Stimulated activated CD4-positive, alpha-beta T cell treated with anti-CD3 and anti-CD28 coated beads, Interleukin-2, amount 100 ng/mL, for 48 hours (primary cell): ENCODE data around the gene C14orf119.

Experiments
- DNase-seq, 2 donors: peaks; one replicate each; pipeline ENCODE4 v3.0.0-alpha.2; 2020

C14orf119 gene

DNA sequence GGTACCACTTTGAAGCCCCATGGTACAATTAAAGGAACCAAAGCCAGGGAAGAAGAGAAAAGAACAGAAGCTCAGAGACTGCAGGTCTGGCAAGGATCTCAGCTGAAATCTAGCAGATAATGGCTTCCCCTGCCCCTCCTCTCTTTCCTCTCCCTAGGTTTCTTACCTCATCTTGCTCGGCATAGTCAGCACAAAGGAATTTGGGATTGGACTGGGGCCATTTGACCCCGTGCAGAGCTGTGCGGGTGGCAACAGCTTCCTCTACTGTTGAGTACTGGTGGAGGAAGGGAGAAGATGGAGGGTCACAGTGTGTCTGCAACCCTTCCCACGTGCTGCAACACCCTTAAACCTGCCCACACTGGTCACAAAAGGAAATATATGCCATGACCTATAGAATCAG is 33.3 kb upstream of the C14orf119 start:
- no peak for DNase-seq

DNA sequence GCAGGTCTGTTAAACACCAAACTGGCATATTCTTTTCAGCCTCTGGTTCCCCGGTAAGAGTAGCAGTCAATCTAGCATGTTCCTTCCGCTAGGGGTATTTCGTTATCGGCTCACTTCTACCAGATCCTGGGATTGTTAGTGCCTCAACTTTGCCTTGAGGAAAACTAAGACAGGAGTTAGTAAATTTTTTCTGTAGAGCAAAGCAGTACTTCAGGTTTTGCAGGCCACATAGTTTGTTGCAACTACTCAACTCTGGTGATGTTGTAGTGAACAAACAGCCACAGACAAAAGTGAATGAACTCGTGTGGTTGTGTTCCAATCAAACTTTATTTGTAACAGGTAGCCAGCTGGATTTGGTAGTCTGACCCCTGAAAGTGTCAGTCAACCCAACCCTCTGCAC is 31.7 kb upstream of the C14orf119 start:
- no peak for DNase-seq

DNA sequence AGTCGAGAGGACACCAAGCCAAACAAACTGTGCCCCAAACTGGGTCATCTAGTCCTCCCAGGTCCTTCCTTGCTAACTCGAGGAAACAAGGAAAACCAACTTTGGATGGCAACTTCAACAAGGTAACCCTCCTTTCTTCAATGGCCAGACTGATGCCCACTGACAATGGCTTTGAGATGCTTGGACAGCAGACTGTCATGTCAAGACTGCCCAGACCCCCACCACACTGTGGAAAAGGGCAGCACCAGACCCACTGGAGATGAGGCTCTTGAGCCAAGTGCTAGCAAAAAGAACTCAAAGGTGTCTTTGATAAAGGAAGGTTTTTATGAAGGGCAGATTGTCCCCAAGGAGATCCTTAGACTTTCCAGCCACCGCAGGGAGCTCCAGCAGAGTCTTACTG is 28.9 kb upstream of the C14orf119 start:
- no peak for DNase-seq

DNA sequence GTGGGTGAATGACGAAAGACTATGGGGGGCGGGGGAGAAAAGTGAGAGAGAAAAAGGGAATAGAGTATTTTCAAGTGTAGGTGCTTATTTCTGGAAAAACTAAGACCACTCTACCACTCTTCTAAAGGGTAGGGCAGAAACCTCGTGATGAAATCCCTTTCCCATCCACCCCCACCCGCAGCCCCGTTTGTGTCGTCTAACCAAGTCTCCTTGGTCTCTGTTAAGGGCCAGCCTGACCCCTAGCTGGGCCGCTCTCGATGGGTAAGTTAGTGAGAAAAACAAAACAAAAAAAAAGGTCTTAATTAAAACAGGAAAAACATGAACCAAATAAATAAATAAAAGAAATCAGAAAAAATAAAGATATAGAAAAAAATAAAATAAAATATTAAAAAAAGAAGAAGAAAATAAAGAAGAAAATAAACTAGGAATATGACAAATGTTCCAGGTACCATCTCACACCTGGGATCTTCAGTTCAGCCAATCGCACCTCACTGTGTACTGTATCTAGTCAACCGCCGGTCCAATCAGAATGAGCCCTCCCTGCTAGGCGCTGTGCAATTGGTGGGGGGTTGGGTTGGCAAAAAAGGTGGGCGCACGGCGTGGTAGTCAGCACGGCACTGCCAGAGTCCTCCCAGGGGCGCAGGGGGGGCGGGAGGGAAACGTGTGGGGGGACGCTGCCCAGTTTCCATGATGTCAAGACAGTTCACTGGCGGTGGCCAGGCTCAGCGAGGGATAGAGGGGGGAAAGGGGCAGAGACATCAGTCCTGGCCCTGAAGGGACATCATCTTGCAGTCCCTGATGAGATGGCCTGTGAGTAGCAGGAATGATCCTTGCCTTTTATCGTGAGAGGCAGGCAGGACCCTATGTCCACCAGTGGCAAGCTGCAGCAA is 28.2 kb upstream of the C14orf119 start:
- DNase-seq = no peak

DNA sequence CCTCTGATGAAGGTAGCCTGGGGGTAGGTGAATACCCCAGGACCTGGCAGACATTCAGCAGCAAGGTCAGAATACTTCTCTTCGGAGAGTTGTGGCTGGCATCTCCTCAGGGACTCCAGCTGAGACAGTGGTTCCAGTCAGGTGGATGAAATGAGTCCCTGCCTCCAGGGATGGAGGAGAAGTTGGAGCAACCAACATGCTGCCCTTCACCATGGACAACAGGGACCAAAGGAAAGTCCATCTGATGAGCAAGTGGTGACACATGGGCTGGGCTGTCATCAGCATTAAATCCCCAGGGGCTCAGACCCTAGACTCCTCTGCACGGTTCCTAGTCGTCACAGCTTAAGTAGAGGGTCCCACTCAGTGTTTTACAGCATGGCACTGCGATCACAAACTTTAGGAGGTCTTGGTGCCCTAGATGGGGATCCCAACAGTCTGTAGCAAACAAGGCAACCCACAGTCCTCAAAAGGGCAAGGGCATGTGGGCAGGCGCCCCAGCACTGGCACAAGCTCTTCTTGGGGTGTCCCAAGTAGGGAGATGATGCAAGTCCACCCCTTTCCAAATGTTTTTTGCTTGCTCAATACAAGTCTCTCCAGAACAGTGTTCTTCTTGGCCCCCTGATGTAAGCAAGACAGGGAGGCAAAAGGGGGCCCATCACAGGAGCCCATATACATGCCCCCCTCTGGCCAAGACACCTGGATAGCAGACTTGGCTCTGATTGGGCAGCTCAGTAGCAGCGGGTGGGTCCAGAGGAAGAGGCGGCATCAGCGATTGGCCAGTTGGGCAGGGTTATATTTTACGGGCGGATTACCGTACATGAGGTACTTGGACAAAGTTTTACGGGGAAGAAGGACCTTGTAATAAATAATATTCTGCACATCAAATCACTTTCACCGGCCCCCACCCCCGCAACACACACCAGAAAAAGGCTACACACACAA is 27.2 kb upstream of the C14orf119 start:
- DNase-seq = no peak

DNA sequence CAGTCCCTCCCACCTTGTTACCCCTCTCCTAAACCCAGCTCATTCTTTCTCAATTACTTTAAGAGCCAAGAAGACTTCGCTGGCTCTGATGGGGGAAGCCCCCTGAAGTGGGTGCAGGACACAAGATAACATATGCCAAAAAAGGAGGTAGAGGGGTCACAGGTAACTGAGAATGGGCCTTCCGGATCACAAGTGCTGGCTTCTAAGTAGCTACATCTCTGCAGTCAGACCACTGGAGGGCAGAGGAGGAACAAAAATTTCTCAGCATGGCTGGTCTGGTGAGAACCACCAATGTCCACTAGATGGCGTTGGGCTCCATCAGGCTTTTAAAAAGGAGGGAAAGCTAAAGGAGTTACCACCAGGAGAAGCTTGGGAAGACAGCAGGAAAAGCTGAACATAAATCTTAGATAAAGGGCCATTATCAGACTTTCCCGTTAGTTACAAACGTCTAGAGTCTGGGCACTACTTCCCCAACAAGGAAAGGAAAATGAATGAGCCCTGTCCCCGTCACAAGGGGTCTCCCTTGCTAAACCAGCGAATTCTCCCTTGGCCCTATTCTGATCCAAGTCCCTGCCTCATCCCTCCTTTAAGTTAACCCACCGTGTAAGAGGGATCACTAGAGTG is 26.4 kb upstream of the C14orf119 start:
- DNase-seq = peak; percentile 65 to 71

DNA sequence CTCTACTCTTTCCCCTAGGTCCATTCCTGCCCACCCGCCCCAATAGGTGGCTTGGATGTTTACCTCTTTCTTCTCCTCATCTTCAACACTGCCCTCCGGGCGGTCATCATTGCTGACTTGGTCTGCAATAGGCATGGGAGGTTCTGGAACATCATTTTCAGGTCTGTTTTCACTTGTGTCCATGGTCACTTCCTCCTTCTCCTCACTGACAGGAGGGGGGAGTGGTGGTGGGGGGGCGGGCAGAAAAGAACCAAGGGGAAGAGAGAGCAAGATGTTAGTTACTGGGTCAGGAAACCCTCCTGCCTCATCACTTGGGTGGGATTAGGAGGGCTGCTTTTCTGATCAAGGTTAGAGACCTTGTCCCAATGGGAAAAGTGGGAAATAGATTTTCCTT is 25.9 kb upstream of the C14orf119 start:
- DNase-seq = no peak

DNA sequence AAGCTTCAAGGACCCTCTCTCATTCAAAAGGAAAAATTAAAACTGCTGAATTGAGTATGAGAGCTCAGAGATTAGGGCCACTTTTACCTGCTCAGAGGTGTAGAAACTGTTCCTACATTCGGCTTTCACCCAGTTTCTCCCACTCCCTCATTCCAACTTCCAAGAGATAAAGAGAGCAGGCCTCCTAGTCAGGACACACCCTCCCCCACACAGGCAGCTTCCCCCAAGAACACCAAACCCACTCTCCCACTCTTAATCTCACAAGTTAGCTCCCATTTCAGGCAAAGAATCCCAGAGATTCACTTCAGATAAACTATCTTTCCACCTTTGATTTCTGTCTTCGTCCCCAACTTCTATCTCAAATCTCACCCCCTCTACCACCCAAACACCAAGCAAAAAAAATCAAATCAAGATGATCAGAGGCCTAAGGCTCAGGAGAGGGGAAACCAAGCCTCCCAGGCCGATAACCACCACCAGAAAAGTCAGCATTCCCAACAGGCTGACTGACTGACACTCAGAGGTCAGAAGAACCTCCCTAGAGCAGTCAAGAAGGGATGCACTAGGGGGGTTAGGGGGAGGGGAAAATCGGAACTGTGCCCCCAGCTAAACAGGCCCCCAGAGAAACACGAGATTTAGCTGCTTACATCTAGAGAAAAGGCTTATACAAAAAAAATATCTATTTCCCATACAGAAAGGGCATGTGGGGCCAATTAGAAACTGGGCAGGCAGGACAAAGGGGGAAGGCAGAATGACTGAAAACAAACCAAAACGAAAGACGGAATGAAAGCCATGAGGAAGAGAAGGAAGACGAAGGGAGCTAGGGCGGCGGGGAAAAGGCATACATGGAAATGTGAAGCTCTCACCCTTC is 24.8 kb upstream of the C14orf119 start:
- no peak for DNase-seq

DNA sequence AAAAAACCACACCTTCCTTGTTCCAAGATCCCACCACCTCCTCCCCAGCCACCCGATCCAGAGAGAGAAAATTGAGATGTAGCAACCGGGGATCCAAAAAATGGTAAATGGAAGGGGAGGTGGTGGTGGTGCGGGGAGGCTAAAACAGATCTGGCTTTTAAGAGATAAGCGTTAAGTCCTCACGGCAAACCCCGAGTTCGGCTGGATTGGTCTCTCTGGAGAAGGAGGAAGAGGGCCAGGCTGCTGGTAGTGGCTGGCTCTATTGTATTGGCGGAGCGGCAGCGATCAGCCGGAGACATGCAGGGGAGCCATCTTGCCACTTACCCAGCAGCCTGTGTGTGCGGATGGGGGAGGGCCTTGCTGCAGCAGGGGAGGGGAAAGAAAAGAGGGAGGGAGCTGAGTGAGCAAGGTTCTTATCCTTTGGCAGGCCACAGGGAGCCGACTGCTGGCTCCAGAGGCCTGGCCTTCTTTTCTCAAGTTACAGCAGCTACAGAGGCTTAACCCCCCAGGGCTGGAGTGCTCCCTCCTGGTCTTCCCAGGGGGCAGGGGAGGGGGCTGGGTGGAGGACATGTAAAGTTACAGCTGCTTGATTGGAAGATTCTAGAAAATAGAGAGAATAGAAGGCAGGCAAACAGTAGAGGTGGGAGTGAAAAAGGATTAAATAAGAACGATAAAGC is 23.9 kb upstream of the C14orf119 start:
- peak; percentile 63 to 69 for DNase-seq

DNA sequence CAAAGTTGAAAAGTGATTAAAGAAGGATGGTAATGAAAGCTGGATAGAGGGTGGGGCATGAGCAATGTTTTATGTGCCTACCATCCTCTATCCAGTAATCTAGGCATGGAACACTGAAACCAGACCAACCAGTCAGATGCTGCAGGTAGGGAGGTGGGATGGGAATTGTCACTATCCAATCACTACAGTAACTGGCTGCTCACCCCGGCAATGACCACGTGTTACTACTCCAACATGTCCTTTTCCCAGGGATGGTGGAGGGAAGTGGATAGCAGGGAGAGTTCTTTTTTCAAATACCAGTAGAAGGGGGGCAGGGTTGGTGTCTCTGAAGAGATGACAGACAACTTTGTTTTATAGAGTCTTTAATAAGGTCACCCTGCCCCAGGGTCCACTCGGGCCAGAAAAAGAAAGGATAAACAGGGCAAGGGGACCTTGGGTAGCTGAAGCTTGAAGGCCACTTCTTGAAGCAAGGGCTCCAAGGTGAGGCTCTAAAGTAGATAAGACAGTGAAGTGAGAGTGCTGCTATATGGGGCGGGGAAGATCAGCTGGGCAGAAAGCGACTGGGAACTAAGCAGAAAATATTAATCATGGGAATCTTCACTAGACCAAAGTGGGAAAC is 23.3 kb upstream of the C14orf119 start:
- DNase-seq = no peak

DNA sequence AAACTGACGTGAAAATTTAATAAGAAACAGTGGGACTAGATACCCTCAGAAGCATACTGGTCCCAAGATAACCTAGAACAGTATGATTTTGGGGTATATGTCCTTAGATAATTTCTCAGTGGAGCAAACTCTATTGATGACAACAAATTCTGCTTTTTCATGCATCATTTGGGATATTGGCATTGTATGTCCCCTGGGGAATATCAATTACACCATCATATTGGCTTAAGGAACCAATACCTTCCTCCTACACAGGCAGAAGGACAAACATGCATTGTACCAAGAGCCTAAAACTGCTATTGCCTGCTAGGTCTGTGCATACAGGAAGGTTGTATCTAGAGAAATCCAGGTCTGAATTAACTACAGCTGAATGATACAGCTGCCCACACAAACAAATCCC is 20.4 kb upstream of the C14orf119 start:
- no peak for DNase-seq

DNA sequence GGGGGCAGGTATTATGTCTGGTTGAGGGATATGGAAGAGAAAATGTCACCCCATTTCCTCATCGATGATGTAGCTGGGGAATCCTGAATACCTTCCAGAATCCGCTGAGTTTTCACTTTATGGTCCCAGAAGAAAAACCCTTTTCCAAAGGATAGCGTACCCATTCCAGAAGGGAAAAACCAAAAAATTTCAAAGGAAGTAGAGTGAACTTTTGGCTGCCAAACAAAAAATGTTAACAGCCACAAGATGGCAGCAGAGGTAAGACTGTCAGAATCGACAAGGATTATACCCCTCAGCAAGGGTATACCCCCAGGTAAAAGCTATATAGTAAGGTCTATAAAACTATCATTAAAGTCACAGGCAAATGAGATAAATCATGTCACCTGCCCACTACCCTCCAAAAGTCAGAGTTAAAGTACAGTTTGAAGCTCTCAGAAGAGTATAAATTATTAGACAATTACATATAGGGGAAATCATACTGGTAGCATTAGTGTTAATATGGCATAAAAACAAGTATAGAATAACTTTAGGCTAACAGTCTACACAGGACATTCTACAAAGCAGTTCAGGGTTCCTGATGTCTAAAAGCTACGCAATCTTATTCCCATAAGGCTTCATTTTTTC is 18.4 kb upstream of the C14orf119 start:
- DNase-seq = no peak

DNA sequence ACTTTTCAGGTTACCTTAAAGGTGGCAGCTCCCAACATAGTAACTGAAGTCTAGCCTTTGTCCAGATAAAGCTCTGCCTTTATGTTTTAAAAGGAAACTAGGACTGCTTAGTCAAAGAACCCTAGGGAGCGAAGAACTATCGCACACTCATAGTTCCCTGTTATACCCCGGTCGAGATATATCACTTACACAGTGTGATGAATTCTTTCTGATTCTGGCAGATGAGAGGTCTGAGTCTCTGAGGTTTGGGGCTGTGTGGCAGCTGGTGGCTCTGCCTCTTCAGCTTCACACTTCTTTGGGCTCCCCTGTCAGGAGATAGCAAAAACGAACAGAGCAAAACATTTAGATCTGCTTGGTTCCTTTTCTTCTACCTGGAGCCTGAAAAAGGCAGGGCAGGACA is 17.3 kb upstream of the C14orf119 start:
- DNase-seq = no peak

DNA sequence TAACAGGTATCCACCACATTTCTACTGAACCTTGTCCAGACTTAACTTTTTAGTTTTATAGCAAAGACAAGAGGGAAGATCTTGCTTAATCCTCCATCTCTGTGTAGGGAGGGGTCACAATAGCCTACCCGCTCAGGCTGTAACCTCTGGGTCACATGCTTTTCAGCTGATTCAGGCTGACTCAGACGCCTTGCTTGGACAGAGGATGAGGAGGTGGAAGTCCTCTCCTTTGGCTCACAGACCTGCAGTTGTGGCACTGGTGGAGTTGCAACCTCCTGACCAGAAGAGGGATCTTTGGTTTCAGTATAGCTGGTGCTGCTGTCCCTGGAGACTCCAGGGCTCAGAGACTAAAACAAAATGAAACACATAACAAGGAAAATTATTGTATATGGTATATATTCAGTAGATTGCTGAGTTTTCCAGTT is 16.6 kb upstream of the C14orf119 start:
- DNase-seq = no peak

DNA sequence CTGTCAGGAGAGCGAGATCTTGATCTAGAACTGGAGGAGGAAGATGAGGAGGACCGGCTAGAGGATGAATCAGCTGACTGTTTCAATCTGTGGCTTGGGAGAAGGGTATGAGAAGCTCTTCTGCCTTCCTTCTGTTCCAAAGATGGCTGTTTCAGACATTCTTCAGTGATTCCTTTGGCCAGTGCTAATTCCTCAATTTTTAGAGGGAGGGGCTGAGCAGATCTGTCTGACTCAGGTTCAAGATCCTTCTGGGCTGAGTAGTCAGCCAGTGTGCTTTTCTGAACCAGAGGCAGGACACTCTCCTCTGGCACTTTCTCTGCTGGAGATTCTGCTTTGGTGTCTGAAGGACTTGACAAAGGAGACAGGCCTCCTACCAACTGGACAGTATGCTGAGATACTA is 15.6 kb upstream of the C14orf119 start:
- no peak for DNase-seq

DNA sequence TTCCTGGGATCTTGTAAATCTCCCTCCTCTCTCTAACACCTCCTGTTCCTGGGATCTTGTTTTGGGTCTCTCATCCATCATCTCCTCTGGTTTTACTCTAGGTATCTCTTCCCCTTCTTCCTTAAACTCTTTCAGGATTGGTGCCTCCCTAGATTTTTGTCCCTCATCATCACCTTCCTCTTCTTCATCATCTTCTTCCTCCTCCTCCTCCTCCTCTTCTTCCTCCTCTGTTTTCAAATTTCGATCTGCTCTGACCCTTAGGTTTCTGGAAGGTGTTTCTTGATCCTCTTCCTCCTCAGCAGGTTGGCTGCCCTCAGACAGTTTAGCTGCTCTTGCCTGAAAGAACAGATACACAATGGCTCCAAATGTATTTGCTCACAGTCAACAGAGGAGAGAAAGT is 14.8 kb upstream of the C14orf119 start:
- DNase-seq = no peak

DNA sequence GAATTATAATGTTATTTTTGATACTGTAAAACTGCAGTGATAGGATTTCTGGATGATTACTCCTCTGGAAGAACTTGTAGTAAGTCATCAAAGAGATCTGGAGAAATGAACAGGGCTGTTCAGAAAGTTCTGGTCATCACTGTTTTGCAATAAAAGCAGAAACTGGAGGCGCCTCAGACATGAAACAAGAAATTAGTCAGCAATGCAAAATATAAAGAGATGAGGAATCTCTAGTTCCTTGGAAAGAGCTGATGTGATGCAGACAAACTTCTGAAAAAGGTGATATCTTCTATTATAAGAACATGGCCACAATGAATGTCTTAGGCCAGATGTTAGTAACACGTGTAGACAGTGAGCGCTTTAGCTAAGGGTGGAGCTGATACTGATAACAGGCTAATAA is 9.8 kb upstream of the C14orf119 start:
- no peak for DNase-seq

DNA sequence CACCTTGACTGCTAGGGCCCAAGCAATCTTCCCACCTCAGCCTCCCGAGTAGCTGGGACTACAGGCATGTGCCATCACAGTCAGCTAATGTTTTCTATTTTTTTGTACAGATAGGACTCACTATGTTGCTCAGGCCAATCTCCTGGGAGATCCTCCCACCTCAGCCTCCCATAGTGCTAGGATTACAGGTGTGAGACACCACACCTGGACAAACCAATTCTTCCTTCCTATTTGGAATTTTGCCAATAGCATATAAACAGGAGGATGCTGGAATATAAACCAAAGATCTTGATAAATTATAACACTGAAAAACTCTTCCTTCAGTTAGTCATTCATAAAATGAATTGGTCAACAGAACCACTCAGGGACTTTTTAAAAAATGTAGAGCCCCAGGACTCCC is 8.7 kb upstream of the C14orf119 start:
- DNase-seq = no peak

DNA sequence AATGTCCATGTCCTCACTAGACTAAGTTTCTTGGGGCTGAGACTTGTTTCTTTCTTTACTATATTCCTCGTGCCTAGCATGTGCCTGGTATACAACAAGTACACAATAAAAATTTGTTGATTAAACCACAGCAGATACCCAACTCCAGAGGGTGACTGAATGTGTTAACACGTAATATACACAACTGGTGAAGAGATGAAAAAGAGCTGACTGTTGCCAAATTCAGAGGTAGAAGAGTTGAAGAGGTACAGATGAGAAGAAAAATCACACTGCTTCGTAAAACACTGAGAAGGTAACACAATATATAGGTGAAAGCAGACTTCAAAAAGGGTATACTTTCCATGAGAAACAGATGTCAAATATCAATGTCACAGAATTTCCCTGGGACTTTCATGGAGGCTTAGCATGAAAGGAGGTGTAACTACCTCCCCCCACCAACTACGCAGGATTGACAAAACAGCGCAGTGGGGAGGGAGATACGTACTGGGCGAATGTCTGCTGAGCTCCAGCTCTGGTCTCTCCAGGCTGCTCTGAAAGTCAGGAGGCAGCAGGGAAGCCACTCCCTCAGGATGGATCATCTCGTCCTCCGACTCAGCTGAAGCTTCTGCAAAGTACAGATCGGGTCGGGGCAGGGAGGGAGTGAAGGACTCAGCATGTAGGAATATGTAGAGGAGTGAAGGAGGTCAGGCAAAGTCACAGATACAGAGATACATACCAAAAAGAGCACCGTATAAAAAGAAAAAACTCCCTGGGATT is 5.6 kb upstream of the C14orf119 start:
- DNase-seq = no peak

DNA sequence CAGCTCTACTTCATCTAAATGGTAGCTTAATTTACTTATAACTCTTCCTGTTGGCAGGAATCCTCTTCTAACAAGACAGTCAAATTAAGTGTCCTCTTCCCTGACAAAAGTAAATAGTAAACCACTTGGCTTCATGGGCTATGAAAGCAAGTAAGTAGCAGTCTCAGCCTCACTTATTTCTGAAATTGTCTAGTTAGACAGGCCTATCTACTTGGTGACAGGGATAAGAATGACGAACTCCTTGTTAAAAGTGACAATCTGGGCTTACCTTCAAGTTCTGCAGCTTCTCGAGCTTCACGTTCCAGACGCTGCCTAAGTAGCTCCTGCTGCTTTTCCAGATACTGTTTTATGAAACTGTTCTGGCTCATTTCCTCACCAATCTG is 5.1 kb upstream of the C14orf119 start:
- DNase-seq = no peak
